HG03457 (cell line): ENCODE data around the gene SHROOM4.

Experiments
- ATAC-seq: cut with Tn5 transposase; IDR thresholded peaks from one replicate; pipeline ENCODE4 v1.9.1; 2021; ENCODE audit warnings: moderate number of reproducible peaks; ENCODE audit not compliant: unreplicated experiment

Gene SHROOM4

DNA sequence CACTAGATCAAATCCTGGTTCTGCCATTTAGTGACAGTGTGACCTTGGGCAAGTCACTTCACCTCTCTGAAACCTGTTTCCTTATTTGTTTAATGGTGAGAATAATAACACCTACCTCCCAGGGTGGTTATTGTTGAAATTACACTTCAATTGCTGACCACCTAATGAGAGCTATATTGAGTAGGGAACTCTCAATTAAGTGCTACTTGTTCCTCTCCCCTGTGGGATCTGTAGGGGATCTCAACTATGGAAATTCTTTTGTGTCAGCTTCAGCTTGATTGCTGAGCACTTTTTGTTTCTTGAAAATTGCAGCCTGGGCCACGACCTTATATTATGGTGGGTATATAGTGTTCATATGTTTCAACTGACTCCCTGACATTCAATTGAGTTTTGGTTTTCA lies 102.1 kb downstream of the SHROOM4 start:
- ATAC-seq = no peak

DNA sequence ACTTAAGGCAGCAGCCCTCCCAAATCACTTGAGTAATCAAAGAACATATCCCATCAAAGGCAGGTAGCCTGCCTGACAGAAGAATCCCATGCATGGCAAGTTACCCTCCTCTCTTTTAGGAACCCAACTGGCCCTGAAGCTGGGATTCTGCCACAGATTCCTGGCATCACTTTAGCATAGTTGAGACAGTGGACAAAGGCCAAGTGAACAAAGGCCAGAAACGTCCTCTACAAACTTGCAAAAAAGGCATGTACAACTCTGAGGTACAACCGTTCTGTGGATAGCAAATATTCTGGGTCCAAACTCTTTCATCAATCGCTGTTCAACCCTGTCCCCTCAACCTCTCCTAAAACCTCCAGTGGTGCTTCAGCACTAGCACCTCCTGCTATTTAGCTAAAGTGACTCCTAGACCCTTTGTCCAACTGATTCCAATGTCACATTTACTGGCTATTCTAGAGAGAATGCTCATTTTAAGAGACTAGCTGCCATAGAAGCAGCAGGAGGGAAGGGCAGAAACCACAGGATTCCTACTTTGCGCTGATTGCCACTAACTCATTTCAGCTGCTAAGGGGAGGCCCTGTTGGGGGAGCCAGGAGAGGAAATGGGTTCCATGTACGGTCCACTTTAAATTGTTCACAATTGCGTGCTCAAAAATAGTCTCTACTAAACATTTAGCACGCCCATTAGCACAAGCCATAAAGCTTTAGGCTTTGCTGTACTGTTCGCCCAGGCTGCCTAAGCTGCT lies 105.9 kb downstream of the SHROOM4 start:
- no peak for ATAC-seq

GRCh38 chrX:50707405-50707804 lies 106.6 kb downstream of the SHROOM4 start:
- ATAC-seq = no peak

DNA sequence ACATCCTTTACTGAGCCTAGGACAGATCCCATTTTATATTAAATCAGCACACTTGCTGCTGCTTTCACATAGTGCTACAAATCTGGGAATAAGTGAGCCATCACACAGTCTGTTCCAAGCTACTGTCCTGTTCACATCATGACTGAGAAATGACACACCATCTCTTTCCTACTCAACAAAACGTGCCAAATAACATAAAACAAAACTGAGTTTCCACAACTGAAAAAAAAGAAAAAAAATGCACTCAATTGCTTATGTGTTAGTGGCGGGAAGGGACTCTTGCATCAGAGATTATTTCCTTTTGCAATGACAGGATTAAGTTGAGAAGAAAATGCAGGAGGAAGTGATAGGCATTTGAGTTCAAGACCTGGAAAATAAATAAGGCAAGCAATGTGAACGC lies 109.0 kb downstream of the SHROOM4 start:
- no peak for ATAC-seq

DNA sequence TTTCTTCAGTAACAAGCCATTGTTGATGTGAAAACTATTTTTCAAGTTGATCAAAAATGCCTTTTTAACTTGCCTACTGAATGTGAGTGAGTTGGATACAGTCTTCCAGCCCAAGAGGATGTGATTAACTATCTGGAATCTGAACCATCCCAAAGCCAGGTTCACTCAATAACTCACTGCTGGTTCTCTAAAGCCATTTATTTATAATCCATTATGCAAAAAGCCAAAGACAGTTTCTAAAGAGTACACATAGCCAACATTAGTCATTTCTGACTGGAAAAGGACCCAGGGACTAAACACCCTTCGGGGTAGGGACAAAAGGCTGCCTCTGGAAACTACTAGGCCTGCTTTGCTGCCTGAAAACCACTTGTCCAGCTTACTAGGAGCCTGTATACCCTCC lies 109.6 kb downstream of the SHROOM4 start:
- no peak for ATAC-seq

DNA sequence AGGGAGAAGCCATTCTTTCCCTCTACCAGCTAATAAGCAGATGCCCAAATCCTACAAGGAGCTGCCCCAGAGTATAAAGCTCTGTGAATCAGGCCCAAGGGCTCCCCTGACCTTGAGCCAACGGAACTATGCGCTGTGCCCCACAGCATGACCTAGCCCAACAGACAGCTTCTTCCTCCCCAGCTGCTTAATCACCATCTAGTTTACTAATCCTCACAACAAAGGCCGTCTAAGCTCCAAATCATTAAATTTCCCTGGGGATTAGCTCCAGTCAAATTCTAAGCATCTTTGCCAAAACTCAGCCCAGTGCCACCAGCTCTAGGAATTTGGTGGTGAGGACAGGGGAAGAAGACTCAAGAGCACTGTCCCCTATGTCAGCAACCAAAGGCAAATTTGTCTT lies 113.1 kb downstream of the SHROOM4 start:
- ATAC-seq = no peak

- no peak for ATAC-seq
Observed at GRCh38 chrX:50698944-50699343, 115.0 kb downstream of the SHROOM4 start.

DNA sequence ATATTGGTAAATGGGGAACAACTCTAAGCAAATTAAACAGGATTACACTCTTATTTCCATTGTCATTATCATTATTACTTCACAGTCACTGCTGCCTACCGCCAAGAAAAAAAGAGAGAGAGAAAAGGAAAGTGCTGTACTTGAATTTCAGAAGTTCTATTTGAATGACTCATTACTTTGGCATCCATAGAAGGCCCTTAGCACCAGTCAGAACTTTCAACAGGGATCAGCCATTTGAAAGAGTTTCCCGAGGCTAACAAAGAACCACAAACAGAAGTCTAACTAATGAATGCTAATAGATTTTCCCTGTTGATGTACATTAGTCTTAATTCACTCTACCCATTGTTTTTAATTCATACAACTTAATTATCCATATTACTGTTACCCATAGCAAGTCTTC lies 116.3 kb downstream of the SHROOM4 start:
- ATAC-seq = no peak

DNA sequence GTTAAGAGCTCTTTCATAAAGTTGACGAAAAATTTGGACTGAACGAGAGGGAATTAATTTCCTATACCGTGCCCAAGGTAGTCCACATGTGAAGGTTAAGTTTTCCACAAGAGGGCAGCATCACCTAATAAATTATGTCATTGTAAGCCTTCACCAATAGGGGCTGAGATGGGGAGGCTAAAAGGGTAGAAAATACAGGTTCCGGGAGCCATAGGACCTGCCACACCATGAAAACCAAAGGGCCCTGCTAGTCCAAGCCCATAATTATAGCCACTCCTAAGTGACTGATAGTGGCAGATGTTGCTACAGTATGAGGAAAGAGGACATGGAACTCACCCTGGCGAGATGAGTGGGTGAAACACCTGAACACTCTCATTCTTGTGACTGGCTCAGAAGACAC lies 122.2 kb downstream of the SHROOM4 start:
- ATAC-seq = no peak

GRCh38 chrX:50684871-50685270 lies 129.1 kb downstream of the SHROOM4 start:
- ATAC-seq = no peak

DNA sequence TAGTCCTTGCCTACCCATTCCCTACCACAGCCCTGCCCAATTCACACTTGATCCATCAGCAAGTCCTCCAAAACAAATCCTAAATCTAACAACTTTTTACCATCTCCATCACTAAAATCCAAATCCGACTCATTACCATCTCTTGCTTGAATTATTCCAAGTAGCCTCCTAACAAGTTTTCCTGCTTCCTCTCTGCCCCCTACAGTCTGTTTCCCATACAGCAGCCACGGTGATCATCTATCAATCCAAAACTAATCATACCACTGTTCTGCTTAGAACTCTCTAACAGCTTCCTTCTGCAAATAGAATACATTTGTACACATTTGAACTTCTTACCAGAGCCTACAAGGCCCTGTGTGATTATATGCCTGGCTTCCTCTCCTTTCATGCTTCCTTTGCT lies 133.0 kb downstream of the SHROOM4 start:
- no peak for ATAC-seq

DNA sequence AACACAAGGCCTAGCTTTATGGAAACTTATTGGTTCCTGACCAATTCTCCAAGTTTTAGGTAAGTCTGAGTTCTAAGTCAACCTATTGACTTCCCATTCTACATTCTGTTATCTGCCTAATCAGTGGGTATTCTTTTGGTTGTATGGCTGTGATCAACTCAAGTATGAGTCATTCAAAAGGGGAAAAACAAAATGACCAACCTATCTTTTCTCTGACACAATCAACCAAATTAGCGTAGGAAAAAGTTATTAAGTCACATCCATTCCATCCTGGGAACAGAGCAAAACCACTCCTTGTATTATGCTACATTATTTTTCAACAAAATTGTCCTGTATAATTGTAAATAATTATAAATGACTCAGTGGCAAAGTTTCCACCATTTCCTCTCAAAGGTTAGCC lies 136.2 kb downstream of the SHROOM4 start:
- no peak for ATAC-seq

- no peak for ATAC-seq
Observed at GRCh38 chrX:50671661-50672060, 142.3 kb downstream of the SHROOM4 start.

DNA sequence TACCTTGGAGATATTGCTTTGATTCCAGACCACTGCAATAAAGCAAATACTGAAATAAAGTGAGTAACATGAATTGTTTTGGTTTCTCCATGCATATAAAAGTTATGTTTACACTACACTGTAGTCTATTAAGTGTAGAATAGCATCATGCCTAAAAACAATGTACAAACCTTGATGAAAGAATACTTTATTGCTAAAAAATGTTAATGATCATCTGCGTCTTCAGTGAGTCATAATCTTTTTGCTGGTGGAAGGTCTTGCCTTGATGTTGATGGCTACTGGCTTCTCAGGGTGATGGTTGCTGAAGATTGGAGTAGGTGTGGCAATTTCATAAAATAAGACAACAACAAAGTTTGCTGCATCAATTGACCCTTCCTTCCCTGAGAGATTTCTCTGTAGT lies 145.1 kb downstream of the SHROOM4 start:
- ATAC-seq = no peak

GRCh38 chrX:50648156-50648555 lies 165.8 kb downstream of the SHROOM4 start:
- ATAC-seq = no peak

GRCh38 chrX:50644496-50644895 lies 169.5 kb downstream of the SHROOM4 start:
- no peak for ATAC-seq

GRCh38 chrX:50643525-50644137 lies 170.4 kb downstream of the SHROOM4 start:
- no peak for ATAC-seq

- ATAC-seq = no peak
Observed at GRCh38 chrX:50638123-50638522, 175.9 kb downstream of the SHROOM4 start.

GRCh38 chrX:50635817-50636365 lies 178.1 kb downstream of the SHROOM4 start:
- ATAC-seq = no peak

DNA sequence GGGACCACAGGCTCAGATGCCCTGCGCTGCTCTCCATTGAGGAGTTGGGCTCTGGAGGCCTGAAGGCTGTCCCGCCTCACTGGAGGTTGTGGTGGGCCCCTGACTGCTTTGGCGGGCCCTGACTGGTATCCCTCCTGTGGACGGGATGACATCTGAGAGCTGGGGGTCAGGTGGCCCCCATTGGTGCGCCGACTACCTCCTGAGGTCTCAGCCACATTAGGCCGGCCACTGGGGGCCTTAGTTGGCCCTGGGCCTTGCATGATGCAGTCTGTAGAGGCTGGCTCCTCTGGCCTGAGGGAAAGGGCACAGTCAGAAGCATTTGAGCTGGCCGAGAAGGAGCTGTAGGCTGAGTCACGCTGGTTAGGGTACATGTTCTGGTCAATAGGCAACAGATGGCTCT lies 178.8 kb downstream of the SHROOM4 start:
- ATAC-seq = no peak

GRCh38 chrX:50629774-50630173 lies 184.2 kb downstream of the SHROOM4 start:
- ATAC-seq = no peak

DNA sequence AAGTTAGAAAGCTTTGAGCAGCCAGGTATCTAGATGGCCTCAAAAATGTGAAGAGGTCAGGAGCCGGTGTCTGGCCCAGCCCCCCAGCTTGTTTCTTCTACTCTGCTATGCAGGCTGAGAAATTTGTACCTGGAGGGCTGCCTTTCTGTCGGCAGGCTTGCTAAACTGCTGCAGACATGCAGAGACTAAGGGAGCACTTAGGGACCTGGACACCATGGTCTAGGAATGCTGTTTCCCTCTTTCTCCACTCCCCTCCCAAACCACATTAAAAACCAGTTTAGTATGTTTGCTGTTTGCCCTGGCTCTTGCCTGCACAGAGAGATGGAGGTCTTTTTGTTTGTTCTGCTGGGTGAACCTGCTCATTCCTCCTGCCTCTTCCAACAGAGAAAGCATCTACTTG lies 186.3 kb downstream of the SHROOM4 start:
- ATAC-seq = no peak

GRCh38 chrX:50626432-50626831 lies 187.6 kb downstream of the SHROOM4 start:
- ATAC-seq = no peak
